Spleen (tissue), 7 donors: ENCODE results near the gene DVL2.

Experiments
- CTCF ChIP-seq, 11 experiments: fragments of 200-600 bp in 7 of 11; fragments of 450-650 bp in 4 of 11; sonication (generic) in 4 of 11; IDR thresholded peaks in 8 of 11; conservative IDR thresholded peaks in 3 of 11; 1 replicate in 7 of 11; 2 replicates in 4 of 11; pipeline versions ENCODE4 v1.4.0 to v1.8.0; 2016 to 2021; ENCODE audit warnings: antibody characterized with exemption in 11 of 11, inconsistent platforms in 4 of 11, mild to moderate bottlenecking in 1 of 11
- POLR2A ChIP-seq, 3 donors: fragments of 450-650 bp; IDR thresholded peaks; one replicate each; pipeline ENCODE4 v1.5.1; 2017; ENCODE audit warnings: antibody characterized with exemption in 3 of 3, mild to moderate bottlenecking in 1 of 3
- POLR2AphosphoS5 ChIP-seq, 3 donors: sonication (generic); formaldehyde crosslinking; IDR thresholded peaks; one replicate each; pipeline ENCODE4 v1.5.1; 2017; ENCODE audit warnings: antibody characterized with exemption in 3 of 3
- donor health status: DM: no; HTN: no; CAD: no; lungs with moderate emphysema.
- donor health status: DM: no; HTN: no; CAD: no.
- donor health status: DM: no; HTN: no; CAD: no.

DNA sequence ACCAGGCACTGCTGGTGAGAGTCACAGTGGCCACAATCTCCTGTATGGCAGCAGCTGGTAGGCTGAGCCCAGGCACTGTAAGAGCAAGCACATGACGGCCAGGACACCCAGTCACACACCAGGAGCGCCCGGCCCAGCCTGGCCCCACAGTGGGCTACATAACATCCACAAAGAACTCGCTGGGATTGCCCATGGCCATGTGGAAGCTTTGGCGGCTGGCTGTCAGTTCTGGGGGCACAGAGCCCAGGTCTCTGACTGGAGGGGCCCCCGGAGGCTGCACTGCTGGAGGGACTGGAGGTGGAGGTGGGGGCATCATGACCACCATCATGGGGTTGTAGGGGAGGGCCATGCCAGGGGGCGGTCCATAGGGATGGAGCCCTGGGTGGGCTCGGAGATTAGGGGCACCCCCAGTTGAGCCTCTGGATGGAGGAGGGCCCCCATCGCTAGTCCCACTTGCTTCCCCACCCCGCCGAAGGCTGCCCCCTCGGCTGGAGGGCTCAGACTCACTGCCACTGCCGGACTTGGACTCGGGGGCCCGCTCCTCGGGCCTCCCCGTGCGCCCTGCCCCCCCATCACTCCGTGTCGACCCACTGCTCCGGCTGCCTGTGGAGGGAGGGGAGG, 8.5 kb downstream of the DVL2 start:
- TF ChIP-seq POLR2A (IDR thresholded peaks at IDR 0.05): no peak
- TF ChIP-seq CTCF (IDR thresholded peaks at IDR 0.05 in 8 of 11, conservative IDR thresholded peaks at IDR 0.05 in 3 of 11): no peak
- TF ChIP-seq POLR2AphosphoS5 (IDR thresholded peaks at IDR 0.05): peak in 2 of 3 donors; percentile 30 to 40
